HG02798 (cell line): ENCODE data around the gene AIPL1.

ENCODE experiments used
- ATAC-seq: cut with Tn5 transposase; IDR thresholded peaks from one replicate; pipeline ENCODE4 v1.9.1; 2021; ENCODE audit warnings: mild to moderate bottlenecking; ENCODE audit not compliant: unreplicated experiment, poor library complexity

Gene AIPL1

GRCh38 chr17:6452471-6453266 lies 17.7 kb upstream of the AIPL1 start:
- ATAC-seq, result no peak

- ATAC-seq, result no peak
Measured at GRCh38 chr17:6450926-6451832, 16.3 kb upstream of the AIPL1 start.

- ATAC-seq, result no peak
Measured at GRCh38 chr17:6449307-6449706, 14.4 kb upstream of the AIPL1 start.

DNA sequence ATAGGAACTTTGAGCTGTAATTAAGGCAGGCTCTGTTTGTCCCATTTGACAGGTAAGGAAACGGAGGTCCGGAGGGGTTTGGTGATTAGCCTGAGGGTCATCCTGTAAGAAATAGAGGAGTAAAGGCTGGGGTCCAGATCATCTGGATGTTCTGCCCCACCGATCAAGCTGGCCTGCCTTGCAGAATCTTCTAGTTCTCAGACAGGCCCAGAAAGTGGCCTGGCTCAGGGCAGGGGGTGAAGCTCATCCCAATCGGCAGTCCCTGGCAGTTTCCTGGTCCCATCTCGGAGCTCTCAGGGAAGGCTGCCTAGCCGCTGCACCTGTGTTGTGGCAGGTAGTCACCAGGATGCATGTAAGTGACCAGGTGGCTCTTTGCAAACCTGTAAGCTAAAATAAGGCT lies 13.6 kb upstream of the AIPL1 start:
- no peak for ATAC-seq

DNA sequence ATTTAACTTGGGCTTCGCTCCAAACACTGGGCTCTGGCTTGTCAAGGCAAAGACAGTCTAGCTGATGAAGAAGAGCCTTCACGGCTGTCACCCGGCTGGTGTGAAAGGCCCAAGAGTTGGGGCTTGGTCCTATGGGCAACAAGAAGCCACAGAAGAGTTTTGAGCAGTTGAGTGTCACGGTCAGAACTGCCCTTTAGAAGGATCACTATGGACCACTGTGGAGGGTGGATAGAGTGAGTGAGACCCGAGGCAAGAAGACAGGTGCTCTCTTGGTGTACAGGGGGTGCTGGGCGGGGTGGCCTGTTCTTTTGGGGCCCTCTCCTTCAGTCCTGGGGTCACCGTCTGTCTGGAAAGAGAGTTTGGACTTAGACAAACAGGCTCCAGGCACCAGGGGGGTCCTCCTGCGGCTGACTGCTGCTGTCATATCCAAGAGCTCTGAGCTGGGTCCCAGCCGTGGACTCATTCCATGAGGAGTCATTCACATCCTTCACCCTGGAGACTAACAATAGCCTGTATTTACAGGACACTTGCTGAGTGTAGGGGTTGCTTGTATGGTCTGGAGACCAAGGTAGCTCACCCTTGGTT lies 11.7 kb upstream of the AIPL1 start:
- no peak for ATAC-seq

- no peak for ATAC-seq
Measured at GRCh38 chr17:6444571-6445335, 9.8 kb upstream of the AIPL1 start.

GRCh38 chr17:6443692-6444570 lies 9.0 kb upstream of the AIPL1 start, which contains the start of gene PIMREG:
Gene PIMREG, plus strand, starts transcription at chr17:6444455. Its CDS starts 656 bp downstream, at chr17:6445111.
- ATAC-seq, result peak; percentile 78

DNA sequence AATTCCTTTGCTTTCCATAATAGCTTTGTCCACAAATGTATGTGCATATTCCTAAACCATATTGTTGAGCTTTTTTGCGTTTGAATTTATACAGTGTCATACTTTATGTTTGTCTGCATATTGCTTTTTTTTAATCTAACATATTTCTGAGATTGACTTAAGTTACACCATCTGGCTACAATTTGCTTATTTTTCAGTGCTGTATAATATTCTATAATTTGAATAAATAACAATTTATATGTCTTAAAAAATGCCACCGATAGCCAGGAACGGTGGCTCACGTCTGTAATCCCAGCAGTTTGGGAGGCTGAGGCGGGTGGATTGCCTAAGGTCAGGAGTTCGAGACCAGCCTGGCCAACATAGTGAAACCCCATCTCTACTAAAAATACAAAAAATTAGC lies 7.9 kb upstream of the AIPL1 start:
- no peak for ATAC-seq

- ATAC-seq, result no peak
Measured at GRCh38 chr17:6439951-6440350, 5.0 kb upstream of the AIPL1 start.

- ATAC-seq, result no peak
Measured at GRCh38 chr17:6437956-6438355, 3.0 kb upstream of the AIPL1 start.

GRCh38 chr17:6437466-6437865 lies 2.5 kb upstream of the AIPL1 start:
- ATAC-seq, result no peak

DNA sequence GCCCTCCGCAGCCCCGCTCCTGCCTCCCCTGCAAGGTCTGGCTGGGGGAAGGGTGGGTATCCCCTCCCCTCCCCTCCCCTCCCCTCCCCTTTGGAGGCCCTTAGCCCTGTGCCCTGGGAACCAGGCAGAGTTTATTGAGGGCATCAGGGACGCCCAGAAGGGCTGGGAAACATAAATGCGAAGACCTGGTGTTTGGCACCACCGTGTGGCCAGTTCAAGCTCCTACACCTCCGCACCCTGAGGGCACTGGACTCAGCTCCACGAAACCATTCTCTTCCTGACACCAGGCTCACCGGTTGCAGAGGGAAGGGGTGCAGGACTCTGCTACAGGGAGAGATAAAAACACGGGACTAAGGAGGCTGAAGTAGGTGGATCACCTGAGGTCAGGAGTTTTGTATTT lies 1.0 kb upstream of the AIPL1 start:
- no peak for ATAC-seq

DNA sequence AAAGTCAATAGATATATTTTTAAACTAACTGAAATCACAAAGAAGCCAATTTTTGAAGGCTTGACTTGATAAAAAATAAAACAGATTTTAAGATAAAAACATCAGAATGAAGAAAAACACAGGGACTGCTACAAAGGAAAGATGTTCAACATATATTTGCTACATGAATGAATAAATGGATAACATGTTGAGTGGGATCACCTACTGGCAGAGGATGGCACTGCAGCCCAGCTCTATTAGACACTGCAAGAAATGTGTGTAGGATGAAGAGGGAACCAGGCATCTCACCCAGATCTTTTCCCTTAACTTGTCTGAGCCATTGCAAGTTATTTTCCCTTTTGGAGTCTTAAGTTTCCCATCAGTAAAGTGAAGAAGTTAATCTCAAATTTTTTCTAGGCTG lies 4.2 kb downstream of the AIPL1 start:
- no peak for ATAC-seq

GRCh38 chr17:6429266-6429665 lies 5.7 kb downstream of the AIPL1 start:
- ATAC-seq, result no peak

DNA sequence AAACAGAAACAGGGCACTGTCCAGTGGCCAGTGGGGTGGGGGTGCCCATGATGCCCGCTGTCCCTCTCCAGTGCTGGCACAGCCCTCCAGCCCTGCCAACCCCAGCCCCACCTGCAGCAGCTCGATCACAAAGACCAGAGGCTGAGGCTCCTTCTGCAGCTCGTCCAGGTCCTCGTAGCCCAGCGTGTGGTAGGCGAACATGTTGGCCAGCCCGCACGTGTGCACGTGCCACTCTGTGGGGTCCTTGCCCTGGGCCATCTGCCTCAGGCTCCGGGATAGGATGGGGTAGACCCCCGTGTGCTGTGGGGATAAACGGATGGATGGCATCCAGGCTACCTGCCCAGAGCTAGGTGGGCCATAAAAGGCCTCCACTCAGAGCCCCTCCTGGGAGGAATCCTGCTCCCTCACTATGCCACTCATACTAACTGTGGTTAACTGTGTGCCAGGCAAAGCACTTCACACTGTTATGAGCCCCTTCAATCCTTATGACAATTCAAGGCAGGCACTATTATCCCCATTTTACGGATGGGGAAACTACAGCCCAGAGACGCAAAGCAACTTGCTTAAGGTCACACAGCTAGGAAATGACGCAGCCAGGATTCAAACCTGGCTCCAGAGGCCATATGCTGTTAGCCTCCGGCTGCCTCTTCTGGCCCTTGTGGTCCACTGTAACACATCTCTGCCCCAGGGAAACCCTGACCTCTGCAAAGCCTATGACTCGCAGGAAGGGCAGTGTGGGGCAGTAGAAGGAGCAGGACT lies 6.5 kb downstream of the AIPL1 start:
- ATAC-seq, result no peak

- no peak for ATAC-seq
Measured at GRCh38 chr17:6427279-6427781, 7.6 kb downstream of the AIPL1 start.

DNA sequence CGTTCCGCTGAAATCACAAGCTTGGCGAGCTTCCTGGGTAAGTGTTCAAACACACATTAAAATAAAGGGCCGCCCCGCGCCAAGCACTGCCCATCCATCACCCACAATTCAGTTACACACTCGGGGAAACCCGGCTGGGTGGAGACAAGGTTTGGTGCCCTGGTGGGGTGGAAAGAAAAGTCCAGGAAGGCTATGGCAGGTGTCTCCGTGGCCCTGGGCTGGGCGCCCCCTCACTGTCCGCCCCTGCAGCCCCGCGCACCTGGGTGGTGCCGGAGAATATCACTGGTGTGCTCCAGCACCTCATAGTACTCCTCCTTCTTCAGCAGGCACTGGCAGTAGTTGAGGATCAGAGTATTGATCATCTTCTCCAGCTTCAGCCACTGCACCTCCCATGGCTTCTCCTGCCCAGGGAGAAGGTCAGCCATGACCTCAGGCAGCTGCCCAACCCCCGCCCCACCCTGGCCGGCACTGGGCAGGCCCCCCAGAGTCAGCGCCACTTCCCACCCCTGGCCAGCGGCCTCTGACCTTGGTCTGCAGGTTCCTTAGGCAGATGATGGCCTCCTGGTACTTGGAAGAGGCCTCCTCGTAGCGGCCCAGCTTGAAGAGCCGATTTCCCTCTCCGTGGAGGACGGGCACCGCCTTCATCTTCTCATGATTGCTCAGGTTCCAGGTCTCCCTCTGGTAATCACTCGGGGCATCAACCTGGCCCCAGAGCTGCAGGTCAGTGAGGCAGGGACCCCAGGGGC lies 8.4 kb downstream of the AIPL1 start:
- no peak for ATAC-seq

DNA sequence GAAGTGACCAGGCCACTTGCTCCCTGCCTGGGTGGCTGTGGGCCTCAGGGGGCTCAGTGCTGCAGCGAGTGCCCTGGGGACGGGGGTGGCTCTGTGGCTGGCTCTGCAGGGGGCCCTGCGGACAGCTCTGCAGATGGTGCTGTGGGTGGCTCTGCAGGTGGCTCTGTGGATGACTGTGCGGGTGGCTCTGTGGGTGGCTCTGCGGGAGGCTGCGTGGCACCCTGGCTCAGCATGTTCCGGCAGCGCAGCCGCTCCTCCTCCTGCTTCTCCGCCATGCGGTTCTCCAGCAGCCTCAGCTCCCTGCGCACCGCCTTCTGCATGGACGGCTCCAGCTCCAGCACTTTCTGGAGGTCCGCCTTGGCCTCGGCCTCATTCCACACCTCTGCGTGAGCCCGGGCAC lies 9.5 kb downstream of the AIPL1 start:
- ATAC-seq, result no peak
